GM19023 (cell line): ENCODE results near the gene KCNMA1.

Experiments used
- ATAC-seq: cut with Tn5 transposase; IDR thresholded peaks from one replicate; pipeline ENCODE4 v1.9.1; 2021; ENCODE audit warnings: mild to moderate bottlenecking, moderate library complexity; ENCODE audit not compliant: unreplicated experiment

The KCNMA1 gene

GRCh38 chr10:77234599-77234998 is 403.0 kb downstream of the KCNMA1 start:
- no peak for ATAC-seq

GRCh38 chr10:77233466-77233865 is 404.1 kb downstream of the KCNMA1 start:
- ATAC-seq: no peak

- ATAC-seq: no peak
These were observed 405.6 kb downstream of the KCNMA1 start for GRCh38 chr10:77231884-77232610.

- no peak for ATAC-seq
These were observed 406.2 kb downstream of the KCNMA1 start for GRCh38 chr10:77231375-77231774.

- no peak for ATAC-seq
These were observed 407.4 kb downstream of the KCNMA1 start for GRCh38 chr10:77230194-77230593.

- no peak for ATAC-seq
These were observed 407.9 kb downstream of the KCNMA1 start for GRCh38 chr10:77229704-77230103.

- no peak for ATAC-seq
These were observed 409.0 kb downstream of the KCNMA1 start for GRCh38 chr10:77228559-77228958.

- no peak for ATAC-seq
These were observed 410.6 kb downstream of the KCNMA1 start for GRCh38 chr10:77226853-77227565.

- no peak for ATAC-seq
These were observed 411.2 kb downstream of the KCNMA1 start for GRCh38 chr10:77226452-77226851.

GRCh38 chr10:77226020-77226419 is 411.6 kb downstream of the KCNMA1 start:
- no peak for ATAC-seq

GRCh38 chr10:77223526-77224460 is 413.8 kb downstream of the KCNMA1 start:
- no peak for ATAC-seq

GRCh38 chr10:77220150-77220549 is 417.5 kb downstream of the KCNMA1 start:
- ATAC-seq: no peak

GRCh38 chr10:77219046-77219445 is 418.6 kb downstream of the KCNMA1 start:
- no peak for ATAC-seq

- ATAC-seq: no peak
These were observed 422.8 kb downstream of the KCNMA1 start for GRCh38 chr10:77214799-77215198.

- ATAC-seq: no peak
These were observed 425.0 kb downstream of the KCNMA1 start for GRCh38 chr10:77212632-77213031.

- ATAC-seq: no peak
These were observed 427.0 kb downstream of the KCNMA1 start for GRCh38 chr10:77210645-77211044.

GRCh38 chr10:77208684-77209256 is 428.8 kb downstream of the KCNMA1 start:
- no peak for ATAC-seq

- ATAC-seq: no peak
These were observed 429.8 kb downstream of the KCNMA1 start for GRCh38 chr10:77207828-77208185.

- no peak for ATAC-seq
These were observed 430.3 kb downstream of the KCNMA1 start for GRCh38 chr10:77207182-77207827.

- no peak for ATAC-seq
These were observed 432.5 kb downstream of the KCNMA1 start for GRCh38 chr10:77205135-77205534.

- no peak for ATAC-seq
These were observed 433.4 kb downstream of the KCNMA1 start for GRCh38 chr10:77204171-77204570.
